HL-60 (cell line): ENCODE measurements around the gene FOCAD.

Experiments
- DNase-seq, 2 experiments: peaks; one replicate each; pipeline ENCODE4 v3.0.0-alpha.2; 2010 to 2020; ENCODE audit warnings: low read depth in 1 of 2, low spot score in 1 of 2
- H3K27ac ChIP-seq: fragments of 250-450 bp; sonication (Bioruptor Pico); replicated peaks from 2 replicates; pipeline ENCODE4 v1.5.1; 2020; ENCODE audit warnings: mild to moderate bottlenecking, moderate library complexity
- H3K27me3 ChIP-seq: fragments of 250-450 bp; sonication (Bioruptor Pico); 2 replicates; pipeline ENCODE4 v1.5.1; 2021; ENCODE audit warnings: mild to moderate bottlenecking, moderate library complexity; ENCODE audit not compliant: insufficient read depth, poor library complexity, severe bottlenecking
- H3K4me3 ChIP-seq: replicated peaks from 2 replicates; pipeline ENCODE4 v1.5.1; 2011; ENCODE audit warnings: mild to moderate bottlenecking, control low read depth, low read length; ENCODE audit not compliant: insufficient read depth
- GABPA ChIP-seq: IDR thresholded peaks from 2 replicates; pipeline ENCODE4 v1.6.1; 2012; ENCODE audit warnings: low read depth
- POLR2AphosphoS5 ChIP-seq: IDR thresholded peaks from 2 replicates; pipeline ENCODE4 v1.6.1; 2012; ENCODE audit warnings: low read depth
- SPI1 ChIP-seq: IDR thresholded peaks from 2 replicates; pipeline ENCODE4 v1.6.1; 2012; ENCODE audit warnings: low read depth, mild to moderate bottlenecking, borderline replicate concordance
- TF ChIP-seq, protein P1 (sequence below): IDR thresholded peaks from 2 replicates; pipeline ENCODE4 v1.6.1; 2012; ENCODE audit warnings: low read depth; ENCODE audit not compliant: insufficient replicate concordance
- TF ChIP-seq, protein P2 (sequence below): IDR thresholded peaks from one replicate; pipeline ENCODE4 v1.5.1; 2011; ENCODE audit warnings: low read length, control low read depth, inconsistent platforms; ENCODE audit not compliant: insufficient read depth

FOCAD gene

DNA sequence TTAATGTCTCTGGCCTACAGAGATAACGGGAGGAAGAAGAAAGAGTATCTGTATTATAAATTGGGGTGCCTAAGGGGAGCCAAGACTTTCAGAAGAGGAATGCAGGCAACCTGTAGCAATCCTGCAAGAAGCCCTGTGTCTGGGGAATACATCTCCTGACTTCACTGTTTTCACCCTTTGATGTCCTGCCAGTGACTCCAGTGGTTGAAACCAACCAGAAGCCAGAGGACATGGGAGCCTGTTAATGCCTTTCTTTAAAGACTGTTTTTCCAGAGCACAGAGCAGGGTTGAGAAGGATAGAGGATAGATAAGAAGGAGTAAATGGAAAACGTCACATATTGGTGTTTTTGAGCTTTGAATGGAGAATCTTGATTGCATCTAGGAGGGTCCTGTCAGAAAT lies 196.2 kb downstream of the FOCAD start:
- no peaks in the 10 kb centered on the region for H3K27me3 ChIP-seq
- TF ChIP-seq, protein P1, sequence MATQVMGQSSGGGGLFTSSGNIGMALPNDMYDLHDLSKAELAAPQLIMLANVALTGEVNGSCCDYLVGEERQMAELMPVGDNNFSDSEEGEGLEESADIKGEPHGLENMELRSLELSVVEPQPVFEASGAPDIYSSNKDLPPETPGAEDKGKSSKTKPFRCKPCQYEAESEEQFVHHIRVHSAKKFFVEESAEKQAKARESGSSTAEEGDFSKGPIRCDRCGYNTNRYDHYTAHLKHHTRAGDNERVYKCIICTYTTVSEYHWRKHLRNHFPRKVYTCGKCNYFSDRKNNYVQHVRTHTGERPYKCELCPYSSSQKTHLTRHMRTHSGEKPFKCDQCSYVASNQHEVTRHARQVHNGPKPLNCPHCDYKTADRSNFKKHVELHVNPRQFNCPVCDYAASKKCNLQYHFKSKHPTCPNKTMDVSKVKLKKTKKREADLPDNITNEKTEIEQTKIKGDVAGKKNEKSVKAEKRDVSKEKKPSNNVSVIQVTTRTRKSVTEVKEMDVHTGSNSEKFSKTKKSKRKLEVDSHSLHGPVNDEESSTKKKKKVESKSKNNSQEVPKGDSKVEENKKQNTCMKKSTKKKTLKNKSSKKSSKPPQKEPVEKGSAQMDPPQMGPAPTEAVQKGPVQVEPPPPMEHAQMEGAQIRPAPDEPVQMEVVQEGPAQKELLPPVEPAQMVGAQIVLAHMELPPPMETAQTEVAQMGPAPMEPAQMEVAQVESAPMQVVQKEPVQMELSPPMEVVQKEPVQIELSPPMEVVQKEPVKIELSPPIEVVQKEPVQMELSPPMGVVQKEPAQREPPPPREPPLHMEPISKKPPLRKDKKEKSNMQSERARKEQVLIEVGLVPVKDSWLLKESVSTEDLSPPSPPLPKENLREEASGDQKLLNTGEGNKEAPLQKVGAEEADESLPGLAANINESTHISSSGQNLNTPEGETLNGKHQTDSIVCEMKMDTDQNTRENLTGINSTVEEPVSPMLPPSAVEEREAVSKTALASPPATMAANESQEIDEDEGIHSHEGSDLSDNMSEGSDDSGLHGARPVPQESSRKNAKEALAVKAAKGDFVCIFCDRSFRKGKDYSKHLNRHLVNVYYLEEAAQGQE = no peak
- no peak for TF ChIP-seq SPI1
- TF ChIP-seq POLR2AphosphoS5 = no peak
- TF ChIP-seq, protein P2, sequence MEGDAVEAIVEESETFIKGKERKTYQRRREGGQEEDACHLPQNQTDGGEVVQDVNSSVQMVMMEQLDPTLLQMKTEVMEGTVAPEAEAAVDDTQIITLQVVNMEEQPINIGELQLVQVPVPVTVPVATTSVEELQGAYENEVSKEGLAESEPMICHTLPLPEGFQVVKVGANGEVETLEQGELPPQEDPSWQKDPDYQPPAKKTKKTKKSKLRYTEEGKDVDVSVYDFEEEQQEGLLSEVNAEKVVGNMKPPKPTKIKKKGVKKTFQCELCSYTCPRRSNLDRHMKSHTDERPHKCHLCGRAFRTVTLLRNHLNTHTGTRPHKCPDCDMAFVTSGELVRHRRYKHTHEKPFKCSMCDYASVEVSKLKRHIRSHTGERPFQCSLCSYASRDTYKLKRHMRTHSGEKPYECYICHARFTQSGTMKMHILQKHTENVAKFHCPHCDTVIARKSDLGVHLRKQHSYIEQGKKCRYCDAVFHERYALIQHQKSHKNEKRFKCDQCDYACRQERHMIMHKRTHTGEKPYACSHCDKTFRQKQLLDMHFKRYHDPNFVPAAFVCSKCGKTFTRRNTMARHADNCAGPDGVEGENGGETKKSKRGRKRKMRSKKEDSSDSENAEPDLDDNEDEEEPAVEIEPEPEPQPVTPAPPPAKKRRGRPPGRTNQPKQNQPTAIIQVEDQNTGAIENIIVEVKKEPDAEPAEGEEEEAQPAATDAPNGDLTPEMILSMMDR = no peak
- TF ChIP-seq GABPA = no peak
- no peak overlapping the region for H3K27ac ChIP-seq
- no peak overlapping the region for H3K4me3 ChIP-seq
- DNase-seq = no peak

DNA sequence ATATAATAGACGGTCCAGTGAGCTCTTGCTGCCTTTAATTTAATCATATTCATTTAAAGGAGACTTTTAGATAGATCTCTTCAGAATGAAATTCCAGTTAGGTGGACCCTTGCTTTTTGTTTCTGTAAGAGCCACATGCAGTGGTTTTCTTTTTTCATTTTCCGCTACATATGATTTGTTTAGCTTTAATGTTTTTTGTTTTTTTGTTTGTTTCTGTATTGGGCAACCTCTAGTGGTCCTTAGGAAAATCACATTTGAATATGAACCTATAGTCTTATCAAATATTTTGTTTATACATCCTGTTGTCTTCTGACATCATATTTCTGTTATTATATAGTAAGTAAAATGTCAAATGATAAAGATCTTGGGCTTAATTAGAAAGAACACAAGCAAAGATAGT lies 196.6 kb downstream of the FOCAD start:
- Histone ChIP-seq H3K4me3 (no peak overlapping the region), H3K27me3 (no peaks in the 10 kb centered on the region), H3K27ac (no peak overlapping the region)
- no peak for DNase-seq
- TF ChIP-seq SPI1 (no peak), POLR2AphosphoS5 (no peak), GABPA (no peak)
- TF ChIP-seq, protein P2 = no peak
- TF ChIP-seq, protein P1 = no peak

DNA sequence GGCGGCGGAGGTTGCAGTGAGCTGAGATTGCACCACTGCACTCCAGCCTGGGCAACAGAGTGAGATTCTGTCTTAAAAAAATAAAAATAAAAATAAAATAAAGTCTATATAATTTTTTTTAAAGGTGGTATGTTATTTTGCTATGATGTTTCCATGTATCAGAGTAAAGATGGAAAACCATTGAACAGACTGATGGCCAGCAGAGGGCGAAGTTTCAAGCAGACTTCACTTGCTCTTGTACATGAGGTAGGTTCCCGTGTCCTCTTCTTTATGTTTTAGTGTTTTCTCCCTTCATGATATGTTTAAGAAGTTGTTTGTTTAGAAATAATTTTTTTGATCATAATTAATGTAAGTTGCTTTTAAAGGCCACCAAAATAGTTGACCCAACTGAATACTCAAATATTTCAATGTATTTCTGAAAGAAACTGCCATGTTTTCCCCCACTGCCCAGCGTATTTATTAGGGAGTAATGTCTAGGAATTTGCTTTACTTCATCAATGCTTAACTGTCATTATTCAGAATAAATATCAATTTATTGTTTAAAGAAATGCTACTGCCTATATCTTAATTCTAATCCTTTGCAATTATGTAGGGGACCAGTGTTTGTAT lies 201.0 kb downstream of the FOCAD start:
- DNase-seq = peak in 1 of 2 experiments; percentile 33
- H3K27ac ChIP-seq = no peak overlapping the region
- H3K27me3 ChIP-seq = no peaks in the 10 kb centered on the region
- TF ChIP-seq, protein P2 = peak; percentile 6
- no peak for TF ChIP-seq GABPA
- H3K4me3 ChIP-seq = no peak overlapping the region

DNA sequence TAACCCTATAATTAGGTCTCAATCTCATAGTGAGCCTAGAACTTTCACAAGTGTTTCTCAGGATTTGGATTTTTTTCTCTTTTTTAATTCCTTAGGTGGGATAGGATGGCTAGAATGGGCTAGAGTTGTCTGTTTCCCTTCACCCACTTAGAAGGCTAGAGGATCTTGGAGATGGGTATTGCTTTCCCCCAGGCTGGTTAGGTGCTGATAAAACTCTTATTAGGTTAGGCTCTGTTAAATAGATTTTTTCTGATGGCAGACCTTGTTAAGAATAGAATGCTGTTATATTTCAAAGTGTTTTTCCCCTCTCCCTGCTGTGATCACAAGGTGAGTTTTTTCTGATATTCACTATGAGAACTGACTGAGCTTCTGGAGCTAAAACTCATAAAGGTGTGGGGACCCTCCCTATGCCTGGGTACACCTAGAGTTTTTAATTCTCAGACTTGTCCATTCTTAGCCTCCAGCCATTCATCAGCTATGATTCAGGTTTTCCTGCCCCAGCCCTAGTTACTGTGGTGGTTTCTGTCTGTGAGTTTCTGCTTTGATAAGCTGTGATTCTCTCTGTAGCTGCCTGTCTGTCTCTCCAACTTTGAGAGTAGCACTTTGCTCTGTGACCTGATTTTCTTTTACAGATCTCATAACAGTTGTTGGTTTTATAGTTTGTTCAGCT lies 215.0 kb downstream of the FOCAD start:
- TF ChIP-seq, protein P2 = no peak
- TF ChIP-seq POLR2AphosphoS5 (no peak), SPI1 (no peak), GABPA (no peak)
- TF ChIP-seq, protein P1 = no peak
- Histone ChIP-seq H3K27ac (no peak overlapping the region), H3K4me3 (no peak overlapping the region), H3K27me3 (no peaks in the 10 kb centered on the region)
- DNase-seq = no peak
